GM10248 (cell line): ENCODE data around the gene STARD10.

Experiments
- CTCF ChIA-PET: fragments of 300-600 bp; sonication (Branson Sonifier 250); formaldehyde crosslinking; extraction: SDS; loops from one replicate; lab custom pipeline; 2021; ENCODE audit warnings: antibody characterized with exemption; lab: Yijun Ruan, JAX
- POLR2A ChIA-PET: fragments of 350-650 bp; sonication (Branson Sonifier 250); formaldehyde crosslinking; extraction: SDS; loops from one replicate; lab custom pipeline; 2020; ENCODE audit warnings: antibody characterized with exemption; lab: Yijun Ruan, JAX
- DNase-seq: peaks from one replicate; pipeline ENCODE4 v3.0.0; 2012; ENCODE audit errors: extremely low spot score
- CTCF ChIP-seq: IDR thresholded peaks from 2 replicates; pipeline ENCODE4 v1.5.1; 2012; ENCODE audit warnings: mild to moderate bottlenecking, low read depth; ENCODE audit errors: extremely low read depth, missing control alignments, control extremely low read depth

STARD10 gene

GRCh38 chr11:72739240-72740059 lies 54.4 kb downstream of the STARD10 start:
- no peak for TF ChIP-seq CTCF
- ChIA-PET POLR2A (no interaction called here), CTCF (interaction anchor here (0.7 to 9.7 kb wide), 11 partner anchors 8 to 518 kb away, joined by 3 to 107 read pairs (median 7); partner anchors contain the start of gene STARD10)
- DNase-seq, result no peak

DNA sequence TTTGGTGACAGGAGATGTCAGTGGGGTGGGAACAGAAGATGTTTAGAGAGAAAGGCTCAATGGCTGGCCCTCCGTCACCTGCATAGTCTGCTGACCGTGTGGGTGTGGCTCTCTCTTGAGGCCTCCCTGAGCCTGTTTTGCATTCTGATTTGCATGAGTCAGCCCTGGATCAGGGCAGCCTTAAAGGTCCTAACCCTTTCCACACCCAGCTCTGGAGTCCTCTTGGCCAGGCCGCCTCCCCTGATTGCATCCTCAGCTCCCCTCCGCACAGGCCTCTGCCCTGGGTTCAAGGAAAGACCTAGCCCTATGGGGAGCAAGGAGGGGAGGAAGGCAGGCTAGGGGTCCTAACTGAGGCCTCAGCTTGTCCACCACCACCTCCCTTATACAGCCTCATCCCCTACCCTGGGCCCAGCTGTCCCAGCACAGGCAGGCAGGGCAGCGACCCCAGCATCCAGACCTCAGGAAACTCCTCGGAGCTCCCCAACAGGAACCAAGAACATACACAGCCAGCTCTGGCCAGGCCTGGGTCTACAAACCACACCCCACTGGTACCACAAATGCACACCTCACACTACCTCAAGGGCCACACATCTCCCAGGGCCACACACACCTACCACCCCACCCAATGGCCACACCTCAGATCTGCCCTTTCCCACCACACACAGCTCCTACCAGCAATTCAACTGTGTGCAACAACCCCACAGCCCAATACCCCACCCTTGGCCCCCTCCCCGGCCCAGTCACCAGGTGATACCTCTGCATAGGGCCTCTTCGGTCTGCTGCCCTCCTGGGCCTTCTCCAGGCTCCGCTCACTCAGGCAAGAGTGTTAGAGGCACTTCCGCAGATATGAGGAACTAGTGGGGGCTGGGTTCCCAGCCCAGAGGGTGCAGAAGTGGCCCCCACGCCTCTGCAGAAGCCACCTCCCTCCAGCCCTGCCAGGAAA lies 55.4 kb downstream of the STARD10 start:
- ChIA-PET CTCF (interaction anchor here (0.7 to 9.7 kb wide), 9 partner anchors 13 to 74 kb away, joined by 3 to 107 read pairs (median 4); partner anchors contain the start of gene STARD10), POLR2A (no interaction called here)
- DNase-seq, result peak; percentile 70
- TF ChIP-seq CTCF, result no peak

DNA sequence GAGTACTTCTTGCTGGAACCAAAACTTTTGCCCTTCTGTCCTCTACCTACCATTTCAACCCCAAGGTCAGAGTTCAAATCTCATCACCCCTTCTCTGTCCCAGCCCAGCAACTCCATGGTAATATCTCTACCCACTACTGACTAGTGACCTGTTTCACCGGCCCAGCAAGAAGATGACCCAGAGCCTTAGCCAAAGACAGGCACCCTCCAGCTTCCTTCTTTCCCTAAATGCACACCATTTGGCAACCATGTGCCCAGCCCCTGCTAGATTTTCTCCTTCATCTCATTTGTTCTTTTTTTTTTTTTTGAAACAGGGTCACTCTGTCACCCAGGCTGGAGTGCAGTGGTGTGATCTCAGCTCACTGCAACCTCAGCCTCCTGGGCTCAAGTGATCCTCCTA lies 56.5 kb downstream of the STARD10 start:
- no peak for DNase-seq
- CTCF ChIA-PET, result interaction anchor here (1.2 to 9.7 kb wide), 6 partner anchors 12 to 76 kb away, joined by 3 to 107 read pairs (median 6); partner anchors contain the start of gene STARD10
- POLR2A ChIA-PET, result no interaction called here
- no peak for TF ChIP-seq CTCF

- DNase-seq, result peak; percentile 50
- TF ChIP-seq CTCF, result no peak
- CTCF ChIA-PET, result interaction anchor here (1.2 to 9.7 kb wide), 5 partner anchors 11 to 76 kb away, joined by 3 to 107 read pairs (median 6); partner anchors contain the start of gene STARD10
- POLR2A ChIA-PET, result interaction anchor here (0.7 kb wide), 1 partner anchor 577 kb away, joined by 4 read pairs; no protein-coding TSS in a partner anchor
These were observed 57.3 kb downstream of the STARD10 start for GRCh38 chr11:72736452-72737069.

GRCh38 chr11:72735495-72736027 lies 58.3 kb downstream of the STARD10 start:
- ChIA-PET POLR2A (no interaction called here), CTCF (interaction anchor here (1.5 to 9.7 kb wide), 4 partner anchors 10 to 77 kb away, joined by 3 to 107 read pairs (median 18); no protein-coding TSS in a partner anchor)
- DNase-seq, result no peak
- no peak for TF ChIP-seq CTCF
